A549 (cell line): ENCODE measurements around the gene GAP43.

ENCODE experiments used
- BHLHE40 ChIP-seq: IDR thresholded peaks from 2 replicates; pipeline ENCODE4 v1.6.1; 2012; ENCODE audit warnings: low read depth, low read length, inconsistent platforms
- CTCF ChIP-seq: fragments of >200 bp; sonication (Bioruptor Twin); formaldehyde crosslinking; IDR thresholded peaks from 3 replicates; pipeline ENCODE4 v1.5.1; 2016
- EP300 ChIP-seq, 2 experiments: fragments of >200 bp; sonication (Bioruptor Twin); formaldehyde crosslinking; IDR thresholded peaks; 2 replicates in 1 of 2; 3 replicates in 1 of 2; pipeline ENCODE4 v1.6.1; 2016 to 2017
- FOSB ChIP-seq: fragments of 250-450 bp; sonication (Bioruptor Pico); IDR thresholded peaks from 2 replicates; pipeline ENCODE4 v1.5.0; 2020; ENCODE audit warnings: mild to moderate bottlenecking, moderate library complexity
- HOXB13 ChIP-seq: fragments of 250-450 bp; sonication (Bioruptor Pico); IDR thresholded peaks from 2 replicates; pipeline ENCODE4 v1.5.0; 2020; ENCODE audit warnings: low read depth, mild to moderate bottlenecking, moderate library complexity
- JUN ChIP-seq, 2 experiments: fragments of >200 bp; sonication (Bioruptor Twin); formaldehyde crosslinking; IDR thresholded peaks; 2 replicates in 1 of 2; 3 replicates in 1 of 2; pipeline ENCODE4 v1.6.1; 2016 to 2017
- JUNB ChIP-seq: fragments of >200 bp; sonication (Bioruptor Twin); formaldehyde crosslinking; IDR thresholded peaks from 2 replicates; pipeline ENCODE4 v1.6.1; 2016
- MAX ChIP-seq: IDR thresholded peaks from 2 replicates; pipeline ENCODE4 v1.6.1; 2012
- MAZ ChIP-seq: fragments of 150-350 bp; IDR thresholded peaks from 2 replicates; pipeline ENCODE4 v1.6.1; 2014; ENCODE audit warnings: antibody characterized with exemption, low read depth, low read length, borderline replicate concordance
- MYC ChIP-seq: IDR thresholded peaks from 2 replicates; pipeline ENCODE4 v1.6.1; 2012; ENCODE audit warnings: mild to moderate bottlenecking, inconsistent platforms, low read length, improper control_type of control experiment, borderline replicate concordance
- PBX3 ChIP-seq: IDR thresholded peaks from 2 replicates; pipeline ENCODE4 v1.6.1; 2012
- POLR2A ChIP-seq: IDR thresholded peaks from 2 replicates; pipeline ENCODE4 v1.6.1; 2012; ENCODE audit warnings: mild to moderate bottlenecking, low read length
- POLR2AphosphoS2 ChIP-seq: conservative IDR thresholded peaks from 2 replicates; pipeline ENCODE4 v1.6.1; 2012; ENCODE audit warnings: low read length, improper control_type of control experiment, inconsistent platforms
- REST ChIP-seq: fragments of 200-600 bp; sonication (generic); IDR thresholded peaks from 2 replicates; pipeline ENCODE4 v1.6.1; 2016; ENCODE audit warnings: antibody characterized with exemption, mild to moderate bottlenecking, moderate library complexity

- no peak for TF ChIP-seq POLR2A
- peak; percentile 92 for TF ChIP-seq CTCF
- TF ChIP-seq POLR2AphosphoS2: no peak
- TF ChIP-seq MYC: no peak
- no peak for TF ChIP-seq EP300 (IDR thresholded peaks at IDR 0.05)
- no peak for TF ChIP-seq REST
- TF ChIP-seq JUN (IDR thresholded peaks at IDR 0.05): no peak
- no peak for TF ChIP-seq MAX
- TF ChIP-seq FOSB (CRISPR knock-in tag): no peak
- no peak for TF ChIP-seq HOXB13
- TF ChIP-seq MAZ: no peak
- TF ChIP-seq PBX3: no peak
- no peak for TF ChIP-seq BHLHE40
- TF ChIP-seq JUNB: no peak
Measured at GRCh38 chr3:115692887-115693524, 69.7 kb downstream of the GAP43 start.
